Measurements from ENCODE around the gene HOXB8.

HOXB8 gene

GRCh38 chr17:48628649-48629410, 13.7 kb upstream of the HOXB8 start:
- TF ChIP-seq REST (IDR thresholded peaks at IDR 0.05; ENCODE audit: insufficient read depth in 1 of 2, low read depth in 2 of 2, low read length in 2 of 2) = no peak

- TF ChIP-seq TAF1 (IDR thresholded peaks at IDR 0.05; ENCODE audit: borderline replicate concordance, insufficient read depth, low read length) (no peak), FOXP2 (optimal IDR thresholded peaks at IDR 0.05; ENCODE audit: borderline replicate concordance, extremely low read depth, extremely low read length, insufficient read depth) (no peak), SIN3A (IDR thresholded peaks at IDR 0.05; ENCODE audit: borderline replicate concordance, insufficient read depth, low read length) (no peak), REST (IDR thresholded peaks at IDR 0.05; ENCODE audit: insufficient read depth in 1 of 2, low read depth in 2 of 2, low read length in 2 of 2) (no peak), POLR2AphosphoS5 (IDR thresholded peaks at IDR 0.05; ENCODE audit: low read depth, low read length) (no peak)
These were observed 12.8 kb upstream of the HOXB8 start for GRCh38 chr17:48627623-48628521.

GRCh38 chr17:48627118-48627597, 12.1 kb upstream of the HOXB8 start:
- TF ChIP-seq TAF1 (IDR thresholded peaks at IDR 0.05; ENCODE audit: borderline replicate concordance, insufficient read depth, low read length) (no peak), POLR2AphosphoS5 (IDR thresholded peaks at IDR 0.05; ENCODE audit: low read depth, low read length) (no peak), FOXP2 (optimal IDR thresholded peaks at IDR 0.05; ENCODE audit: borderline replicate concordance, extremely low read depth, extremely low read length, insufficient read depth) (no peak), REST (IDR thresholded peaks at IDR 0.05; ENCODE audit: insufficient read depth in 1 of 2, low read depth in 2 of 2, low read length in 2 of 2) (no peak), SIN3A (IDR thresholded peaks at IDR 0.05; ENCODE audit: borderline replicate concordance, insufficient read depth, low read length) (no peak)

GRCh38 chr17:48626245-48627117, 11.4 kb upstream of the HOXB8 start, which contains the start of gene HOXB9:
Gene HOXB9, minus strand, starts transcription at chr17:48626358. Its CDS starts 89 bp downstream, at chr17:48626269.
- TF ChIP-seq POLR2AphosphoS5 (IDR thresholded peaks at IDR 0.05; ENCODE audit: low read depth, low read length) (no peak), SIN3A (IDR thresholded peaks at IDR 0.05; ENCODE audit: borderline replicate concordance, insufficient read depth, low read length) (no peak), REST (IDR thresholded peaks at IDR 0.05; ENCODE audit: insufficient read depth in 1 of 2, low read depth in 2 of 2, low read length in 2 of 2) (no peak), FOXP2 (optimal IDR thresholded peaks at IDR 0.05; ENCODE audit: borderline replicate concordance, extremely low read depth, extremely low read length, insufficient read depth) (no peak), TAF1 (IDR thresholded peaks at IDR 0.05; ENCODE audit: borderline replicate concordance, insufficient read depth, low read length) (no peak)
